K562 (cell line): ENCODE measurements around the gene DCUN1D3. TPM values are rescaled to one million over a fixed set of nuclear protein-coding genes. Genes with fewer than 3 reads are reported as not detected.

Source experiments
- CC2D1A ChIP-seq: fragments of 450-650 bp; IDR thresholded peaks from 2 replicates; pipeline ENCODE4 v1.6.1; 2017; ENCODE audit warnings: mild to moderate bottlenecking
- DACH1 ChIP-seq: fragments of 450-650 bp; IDR thresholded peaks from 2 replicates; pipeline ENCODE4 v1.6.1; 2018; ENCODE audit not compliant: partially characterized antibody
- FOXK1 ChIP-seq: sonication (generic); formaldehyde crosslinking; IDR thresholded peaks from 2 replicates; pipeline ENCODE4 v1.8.0; 2022; ENCODE audit warnings: missing genetic modification reagents, mild to moderate bottlenecking, borderline replicate concordance
- HMBOX1 ChIP-seq: sonication (generic); IDR thresholded peaks from 2 replicates; pipeline ENCODE4 v1.6.1; 2016
- HMG20A ChIP-seq: fragments of 450-650 bp; formaldehyde crosslinking; conservative IDR thresholded peaks from 2 replicates; pipeline ENCODE4 v1.4.0; 2020; ENCODE audit warnings: mild to moderate bottlenecking, mixed read lengths
- HNRNPH1 ChIP-seq: fragments of 200-400 bp; formaldehyde crosslinking; optimal IDR thresholded peaks from 2 replicates; pipeline ENCODE3; 2017; ENCODE audit warnings: low read depth, mild to moderate bottlenecking, low read length, moderate library complexity
- IRF2 ChIP-seq: sonication (generic); formaldehyde crosslinking; IDR thresholded peaks from 2 replicates; pipeline ENCODE4 v1.8.1; 2022; ENCODE audit warnings: mild to moderate bottlenecking, missing genetic modification reagents
- KAT2B ChIP-seq: IDR thresholded peaks from one replicate; pipeline ENCODE4 v1.6.1; 2012; ENCODE audit warnings: low read depth, mild to moderate bottlenecking, control low read depth, inconsistent platforms, low read length, moderate library complexity
- LARP7 ChIP-seq: fragments of 450-650 bp; IDR thresholded peaks from 2 replicates; pipeline ENCODE4 v1.6.1; 2016
- MTF1 ChIP-seq: fragments of 250-450 bp; sonication (Bioruptor Pico); IDR thresholded peaks from 2 replicates; pipeline ENCODE4 v1.9.0; 2021; ENCODE audit warnings: moderate library complexity, mild to moderate bottlenecking, inconsistent platforms, borderline replicate concordance
- NCOA1 ChIP-seq: fragments of 450-650 bp; IDR thresholded peaks from 2 replicates; pipeline ENCODE4 v1.6.1; 2016; ENCODE audit warnings: low read depth
- POLR2H ChIP-seq: IDR thresholded peaks from 2 replicates; pipeline ENCODE4 v1.6.1; 2016; ENCODE audit warnings: missing genetic modification characterization, low read depth, mild to moderate bottlenecking, control low read depth, missing compliant biosample characterization, moderate library complexity
- PRPF4 ChIP-seq: fragments of 200-400 bp; formaldehyde crosslinking; IDR thresholded peaks from one replicate; pipeline ENCODE4 v1.6.1; 2017; ENCODE audit warnings: low read length, low read depth, mild to moderate bottlenecking; ENCODE audit not compliant: insufficient read depth, poor library complexity, severe bottlenecking
- SLC30A9 ChIP-seq: fragments of 250-450 bp; sonication (Bioruptor Pico); IDR thresholded peaks from 2 replicates; pipeline ENCODE4 v1.8.0; 2022; ENCODE audit warnings: mild to moderate bottlenecking, moderate library complexity
- SMAD4 ChIP-seq: fragments of 250-450 bp; sonication (Bioruptor Pico); conservative IDR thresholded peaks from 2 replicates; pipeline ENCODE4 v1.8.0; 2021; ENCODE audit warnings: inconsistent platforms, mild to moderate bottlenecking, moderate library complexity
- TRIM24 ChIP-seq, 2 experiments: fragments of 450-650 bp; IDR thresholded peaks; 2 replicates each; pipeline ENCODE4 v1.6.1; 2016
- ZNF143 ChIP-seq: sonication (generic); formaldehyde crosslinking; IDR thresholded peaks from 2 replicates; pipeline ENCODE4 v1.9.0; 2022; ENCODE audit warnings: mild to moderate bottlenecking, missing genetic modification reagents
- ZNF175 ChIP-seq: fragments of 200-800 bp; sonication (Bioruptor generic); IDR thresholded peaks from 2 replicates; pipeline ENCODE4 v1.6.1; 2016; ENCODE audit warnings: low read depth, mild to moderate bottlenecking, missing genetic modification characterization, missing compliant biosample characterization
- ZNF232 ChIP-seq: sonication (generic); formaldehyde crosslinking; IDR thresholded peaks from 2 replicates; pipeline ENCODE4 v1.8.0; 2022; ENCODE audit warnings: mild to moderate bottlenecking, missing genetic modification reagents
- polyA plus RNA-seq, 8 experiments: library from polyadenylated mRNA; depleted of rRNA in 4 of 8; stranded (reverse) in 5 of 8; unstranded in 3 of 8; fragments of >200 nt; fragmentation: Nextera tagmentation in 2 of 8; fragmentation: Illumina TruSeq in 1 of 8; extraction: Ambion mirVana in 2 of 8; extraction: Trizol in 1 of 8; gene quantifications; 2 replicates each; pipeline versions ENCODE4 v1.2.1 to v1.2.3, GENCODE V29; 2011 to 2014; ENCODE audit warnings: inconsistent platforms in 1 of 8, missing spikeins in 1 of 8
- total RNA-seq, 7 experiments: library from RNA; depleted of rRNA in 6 of 7; stranded (reverse); fragments of >200 nt in 6 of 7; fragmentation: Illumina TruSeq in 2 of 7; extraction: Trizol in 2 of 7; gene quantifications; 2 replicates each; pipeline versions ENCODE4 v1.2.1 to v1.2.3, GENCODE V29; 2011 to 2021; ENCODE audit warnings: low replicate concordance in 1 of 7
- TF ChIP-seq, protein P1 (sequence below): fragments of 450-650 bp; formaldehyde crosslinking; IDR thresholded peaks from 2 replicates; pipeline ENCODE4 v1.4.0; 2020; ENCODE audit warnings: mild to moderate bottlenecking, moderate library complexity
- TF ChIP-seq, protein P2 (sequence below): sonication (generic); formaldehyde crosslinking; IDR thresholded peaks from 2 replicates; pipeline ENCODE4 v1.8.0; 2022; ENCODE audit warnings: mild to moderate bottlenecking, missing genetic modification reagents
- TF ChIP-seq, protein P3 (sequence below), 3 experiments: fragments of 200-800 bp in 1 of 3; sonication (Bioruptor generic) in 1 of 3; sonication (generic) in 1 of 3; formaldehyde crosslinking in 1 of 3; IDR thresholded peaks; 2 replicates each; pipeline versions ENCODE4 v1.6.1 to v1.8.0; 2016 to 2022; ENCODE audit warnings: mild to moderate bottlenecking in 2 of 3, missing compliant biosample characterization in 2 of 3, missing genetic modification characterization in 2 of 3, missing genetic modification reagents in 1 of 3
- TF ChIP-seq, protein P4 (sequence below): sonication (generic); formaldehyde crosslinking; IDR thresholded peaks from 2 replicates; pipeline ENCODE4 v1.8.1; 2022; ENCODE audit warnings: missing genetic modification reagents

The DCUN1D3 gene
- total and polyA plus RNA-seq, 9 of the 15 experiments (the other 6 are each of a cell fraction or from before 2014, with no cell fraction given) = 1.0 to 4.7 (median 2.2) TPM

DNA sequence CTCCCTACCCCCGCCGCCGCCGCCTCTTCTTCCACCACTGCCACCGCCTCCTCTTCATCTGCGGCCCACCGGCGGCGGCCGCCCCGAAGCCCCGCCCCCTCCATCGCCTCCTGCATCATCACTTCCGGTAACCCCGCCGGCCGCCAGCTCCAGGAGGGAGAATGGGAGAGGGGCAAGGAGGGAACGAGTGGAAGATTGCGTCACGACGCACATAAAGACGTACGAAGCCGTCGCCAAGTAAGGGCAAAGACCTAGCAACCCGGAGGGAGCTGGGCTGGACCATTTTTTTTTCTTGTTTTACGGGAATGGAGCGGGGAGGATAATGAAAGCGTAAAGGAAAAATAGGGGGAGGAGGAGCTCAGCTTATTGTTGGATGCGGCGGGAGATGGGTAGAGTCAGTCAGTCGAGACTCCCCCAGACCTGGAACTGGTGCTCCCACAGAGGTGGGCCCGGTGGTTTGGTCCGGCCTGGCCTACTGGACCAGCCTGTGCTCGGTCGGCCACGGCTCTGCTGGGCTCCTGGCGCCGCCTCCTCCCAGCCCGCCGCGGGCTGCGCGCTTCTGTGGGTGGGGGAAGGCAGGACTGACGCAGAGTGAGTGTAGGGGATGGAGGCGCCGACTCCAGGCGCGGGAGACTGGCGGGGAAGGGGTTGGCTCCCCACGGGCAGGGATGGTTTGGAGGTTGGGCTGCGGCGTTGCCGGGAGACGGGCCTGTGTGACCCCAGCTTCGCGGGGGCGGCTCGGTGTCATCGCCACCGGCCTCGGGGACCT lies at the start of gene DCUN1D3, which contains the start of gene LYRM1 (continued):
- TF ChIP-seq SLC30A9 (CRISPR knock-in tag) = no peak
- no peak; the same call in 1 of the 2 replicates for TF ChIP-seq POLR2H
- no peak for TF ChIP-seq ZNF175 (CRISPR knock-in tag)
- TF ChIP-seq, protein P1, sequence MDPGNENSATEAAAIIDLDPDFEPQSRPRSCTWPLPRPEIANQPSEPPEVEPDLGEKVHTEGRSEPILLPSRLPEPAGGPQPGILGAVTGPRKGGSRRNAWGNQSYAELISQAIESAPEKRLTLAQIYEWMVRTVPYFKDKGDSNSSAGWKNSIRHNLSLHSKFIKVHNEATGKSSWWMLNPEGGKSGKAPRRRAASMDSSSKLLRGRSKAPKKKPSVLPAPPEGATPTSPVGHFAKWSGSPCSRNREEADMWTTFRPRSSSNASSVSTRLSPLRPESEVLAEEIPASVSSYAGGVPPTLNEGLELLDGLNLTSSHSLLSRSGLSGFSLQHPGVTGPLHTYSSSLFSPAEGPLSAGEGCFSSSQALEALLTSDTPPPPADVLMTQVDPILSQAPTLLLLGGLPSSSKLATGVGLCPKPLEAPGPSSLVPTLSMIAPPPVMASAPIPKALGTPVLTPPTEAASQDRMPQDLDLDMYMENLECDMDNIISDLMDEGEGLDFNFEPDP (CRISPR knock-in tag) = no peak
- no peak for TF ChIP-seq FOXK1 (CRISPR knock-in tag)
- no peak for TF ChIP-seq ZNF143 (CRISPR knock-in tag)
- TF ChIP-seq, protein P2, sequence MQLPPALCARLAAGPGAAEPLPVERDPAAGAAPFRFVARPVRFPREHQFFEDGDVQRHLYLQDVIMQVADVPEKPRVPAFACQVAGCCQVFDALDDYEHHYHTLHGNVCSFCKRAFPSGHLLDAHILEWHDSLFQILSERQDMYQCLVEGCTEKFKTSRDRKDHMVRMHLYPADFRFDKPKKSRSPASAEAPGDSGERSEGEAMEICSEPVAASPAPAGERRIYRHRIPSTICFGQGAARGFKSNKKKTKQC = no peak
- TF ChIP-seq KAT2B = no peak
- no peak for TF ChIP-seq DACH1
- TF ChIP-seq, protein P3, sequence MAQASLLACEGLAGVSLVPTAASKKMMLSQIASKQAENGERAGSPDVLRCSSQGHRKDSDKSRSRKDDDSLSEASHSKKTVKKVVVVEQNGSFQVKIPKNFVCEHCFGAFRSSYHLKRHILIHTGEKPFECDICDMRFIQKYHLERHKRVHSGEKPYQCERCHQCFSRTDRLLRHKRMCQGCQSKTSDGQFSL (CRISPR knock-in tag; IDR thresholded peaks at IDR 0.05) = no peak; the same call in 1 of the 2 replicates
- TF ChIP-seq, protein P3 (tag; IDR thresholded peaks at IDR 0.05) = no peak
- TF ChIP-seq MTF1 (CRISPR knock-in tag) = no peak
- TF ChIP-seq NCOA1 = 0 out of 2 replicates have a peak, but pooled peaks have one; percentile 26
- TF ChIP-seq SMAD4 (CRISPR knock-in tag) = peak; percentile 41; the same call in 1 of the 2 replicates
- TF ChIP-seq, protein P4, sequence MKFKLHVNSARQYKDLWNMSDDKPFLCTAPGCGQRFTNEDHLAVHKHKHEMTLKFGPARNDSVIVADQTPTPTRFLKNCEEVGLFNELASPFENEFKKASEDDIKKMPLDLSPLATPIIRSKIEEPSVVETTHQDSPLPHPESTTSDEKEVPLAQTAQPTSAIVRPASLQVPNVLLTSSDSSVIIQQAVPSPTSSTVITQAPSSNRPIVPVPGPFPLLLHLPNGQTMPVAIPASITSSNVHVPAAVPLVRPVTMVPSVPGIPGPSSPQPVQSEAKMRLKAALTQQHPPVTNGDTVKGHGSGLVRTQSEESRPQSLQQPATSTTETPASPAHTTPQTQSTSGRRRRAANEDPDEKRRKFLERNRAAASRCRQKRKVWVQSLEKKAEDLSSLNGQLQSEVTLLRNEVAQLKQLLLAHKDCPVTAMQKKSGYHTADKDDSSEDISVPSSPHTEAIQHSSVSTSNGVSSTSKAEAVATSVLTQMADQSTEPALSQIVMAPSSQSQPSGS = no peak
- TF ChIP-seq LARP7 = no peak; the same call in 1 of the 2 replicates
- TF ChIP-seq ZNF232 (CRISPR knock-in tag) = no peak
- TF ChIP-seq CC2D1A = no peak
- TF ChIP-seq HNRNPH1 = no peak
- no peak for TF ChIP-seq IRF2 (CRISPR knock-in tag)
- no peak for TF ChIP-seq HMG20A (CRISPR knock-in tag)
- TF ChIP-seq HMBOX1 = no peak
- peak in 1 of 2 experiments; percentile 14; a peak in 1 of 4 replicates for TF ChIP-seq TRIM24 (IDR thresholded peaks at IDR 0.05)
- no peak for TF ChIP-seq PRPF4
